Retinal pigment epithelial cell (primary cell): ENCODE measurements around the gene ERBB3.

Experiments used
- DNase-seq: peaks from one replicate; pipeline ENCODE4 v3.0.0-alpha.2; 2010; ENCODE audit warnings: low read depth
- H3K4me3 ChIP-seq: 2 replicates; pipeline ENCODE4 v1.5.1; 2011; ENCODE audit warnings: mild to moderate bottlenecking, low read length, control low read depth, moderate library complexity
- TF ChIP-seq, protein P1 (sequence below): conservative IDR thresholded peaks from 2 replicates; pipeline ENCODE4 v1.5.1; 2011; ENCODE audit warnings: low read depth, low read length, control low read depth, inconsistent platforms

The ERBB3 gene

DNA sequence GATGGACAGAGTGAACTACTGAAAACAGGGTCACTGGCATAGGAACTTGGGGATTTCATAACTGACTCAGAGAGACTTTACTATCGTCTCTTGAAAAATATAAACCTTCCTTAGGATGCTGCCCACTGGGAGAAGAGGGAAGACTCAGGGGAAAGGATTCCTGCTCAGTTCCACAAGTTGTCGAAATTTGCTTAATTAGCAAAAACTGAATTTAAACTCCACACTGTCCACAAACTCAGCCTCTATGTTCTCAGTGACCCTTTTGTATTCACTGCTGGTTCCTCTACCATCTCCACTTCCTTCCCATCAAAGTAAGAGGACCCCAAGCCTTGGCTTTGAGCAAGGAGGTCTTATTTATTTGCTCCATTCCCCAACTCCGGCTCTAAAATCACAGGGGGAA lies 65.3 kb downstream of the ERBB3 start:
- no peak for DNase-seq
- no peak overlapping the region for H3K4me3 ChIP-seq
- TF ChIP-seq, protein P1, sequence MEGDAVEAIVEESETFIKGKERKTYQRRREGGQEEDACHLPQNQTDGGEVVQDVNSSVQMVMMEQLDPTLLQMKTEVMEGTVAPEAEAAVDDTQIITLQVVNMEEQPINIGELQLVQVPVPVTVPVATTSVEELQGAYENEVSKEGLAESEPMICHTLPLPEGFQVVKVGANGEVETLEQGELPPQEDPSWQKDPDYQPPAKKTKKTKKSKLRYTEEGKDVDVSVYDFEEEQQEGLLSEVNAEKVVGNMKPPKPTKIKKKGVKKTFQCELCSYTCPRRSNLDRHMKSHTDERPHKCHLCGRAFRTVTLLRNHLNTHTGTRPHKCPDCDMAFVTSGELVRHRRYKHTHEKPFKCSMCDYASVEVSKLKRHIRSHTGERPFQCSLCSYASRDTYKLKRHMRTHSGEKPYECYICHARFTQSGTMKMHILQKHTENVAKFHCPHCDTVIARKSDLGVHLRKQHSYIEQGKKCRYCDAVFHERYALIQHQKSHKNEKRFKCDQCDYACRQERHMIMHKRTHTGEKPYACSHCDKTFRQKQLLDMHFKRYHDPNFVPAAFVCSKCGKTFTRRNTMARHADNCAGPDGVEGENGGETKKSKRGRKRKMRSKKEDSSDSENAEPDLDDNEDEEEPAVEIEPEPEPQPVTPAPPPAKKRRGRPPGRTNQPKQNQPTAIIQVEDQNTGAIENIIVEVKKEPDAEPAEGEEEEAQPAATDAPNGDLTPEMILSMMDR, result no peak

DNA sequence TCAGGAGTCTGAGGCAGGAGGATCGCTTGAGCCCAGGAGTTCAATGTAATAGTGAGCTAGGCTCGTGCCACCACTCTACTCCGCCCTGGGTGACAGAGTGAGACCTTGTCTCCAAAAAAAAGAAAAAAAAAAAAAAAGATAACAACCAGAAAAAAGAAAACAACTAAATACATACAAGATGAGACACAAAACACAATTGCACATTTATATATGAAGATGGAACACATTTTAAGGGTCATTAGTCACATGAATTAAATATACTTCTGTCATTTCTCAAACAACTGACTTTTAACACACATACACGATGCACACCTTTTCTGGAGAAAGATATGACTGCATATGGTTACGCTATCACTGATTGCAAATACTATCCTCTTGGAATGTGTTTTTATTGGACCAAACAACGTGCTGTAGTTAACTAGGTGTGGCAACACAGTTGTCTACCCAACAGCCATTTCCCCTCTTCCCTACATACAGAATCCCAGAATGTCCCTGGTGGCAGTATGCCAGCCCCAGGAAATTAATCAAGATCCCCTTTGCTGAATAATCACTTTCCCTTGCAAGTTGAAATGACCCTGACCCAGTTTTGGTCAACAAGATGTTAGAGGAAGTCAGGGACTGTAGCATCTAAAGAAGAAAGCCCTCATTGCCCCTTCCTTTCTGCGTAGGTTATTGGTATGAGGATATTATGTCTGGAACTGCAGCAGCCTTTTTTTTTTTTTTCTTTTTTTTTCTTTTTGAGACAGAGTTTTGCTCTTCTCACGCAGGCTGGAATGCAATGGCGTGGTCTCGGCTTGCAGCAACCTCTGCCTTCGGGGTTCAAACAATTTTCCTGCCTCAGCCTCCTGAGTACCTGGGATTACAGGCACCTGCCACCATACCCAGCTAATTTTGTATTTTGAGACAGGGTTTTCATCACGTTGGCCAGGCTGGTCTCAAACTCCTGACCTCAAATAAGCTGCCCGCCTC lies 66.8 kb downstream of the ERBB3 start:
- no peak for DNase-seq
- no peak overlapping the region for H3K4me3 ChIP-seq
- TF ChIP-seq, protein P1, result no peak

- H3K4me3 ChIP-seq, result no peak overlapping the region
- TF ChIP-seq, protein P1, result no peak
- DNase-seq, result no peak
Observed at GRCh38 chr12:56150563-56150962, 70.6 kb downstream of the ERBB3 start.

DNA sequence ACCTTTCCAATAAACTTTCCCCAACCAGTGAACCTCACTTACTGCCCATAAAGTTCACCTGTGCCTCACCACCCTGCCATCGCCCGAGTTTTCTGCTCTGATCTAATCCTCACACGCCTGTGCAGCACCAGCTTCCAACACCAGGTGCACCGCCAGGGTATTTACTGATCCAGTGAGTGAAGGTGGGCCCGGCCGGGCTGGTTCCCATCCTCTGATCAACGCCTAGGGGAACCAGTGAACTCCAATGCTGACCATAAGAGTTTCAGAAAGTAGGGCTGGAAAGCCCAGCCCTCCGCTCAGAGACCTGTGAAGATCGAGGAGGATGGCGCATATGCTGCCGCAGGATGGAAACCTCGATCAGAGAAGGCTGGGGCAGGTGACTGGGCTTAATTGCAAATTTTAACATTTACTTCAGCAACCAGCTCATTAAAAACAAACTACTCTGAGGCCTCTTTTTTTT lies 71.7 kb downstream of the ERBB3 start:
- TF ChIP-seq, protein P1, result peak; percentile 59
- DNase-seq, result no peak
- H3K4me3 ChIP-seq, result peak overlapping the region; percentile 82

DNA sequence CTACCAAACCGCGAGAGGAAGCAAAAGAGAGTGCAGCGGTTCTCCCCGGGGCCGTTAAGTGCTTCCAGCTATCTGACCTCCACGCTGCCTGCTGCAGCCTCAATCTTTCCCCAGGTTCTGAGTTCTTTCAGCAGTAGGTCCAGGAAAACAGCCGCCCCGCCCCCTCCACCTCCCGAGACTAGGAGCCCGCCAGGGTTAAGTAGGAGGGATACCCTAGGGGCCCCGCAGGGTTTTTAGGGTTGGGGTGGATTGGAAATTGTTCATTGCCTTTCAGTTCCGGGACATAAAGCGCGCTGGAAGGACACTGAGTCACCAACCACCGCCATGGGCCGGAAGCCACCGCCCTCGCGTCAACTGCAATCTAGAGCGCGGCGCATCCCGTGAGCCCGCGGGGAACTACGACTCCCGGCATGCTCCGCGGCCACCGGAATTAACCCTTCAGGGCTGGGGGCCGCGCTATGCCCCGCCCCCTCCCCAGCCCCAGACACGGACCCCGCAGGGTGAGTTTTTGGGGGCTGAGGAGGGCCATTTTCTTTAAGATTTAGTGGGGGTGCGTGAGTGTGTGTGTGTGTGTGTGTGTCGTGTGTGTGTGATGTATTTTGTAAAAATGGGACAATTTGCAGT lies 72.3 kb downstream of the ERBB3 start, which contains the start of gene MYL6B:
Gene MYL6B (plus strand): TSS at position 456 of the 624 bp plus-strand sequence. CDS start 1,332 bp downstream, outside the sequence.
- peak; percentile 63 for DNase-seq
- H3K4me3 ChIP-seq, result peak within 1 kb of the TSS; percentile 82
- TF ChIP-seq, protein P1, result no peak
